Activated CD4-positive, alpha-beta T cell treated with anti-CD3 and anti-CD28 coated beads, Interleukin-10, Interleukin-2, amounts not matched to agents 100 ng/mL and 50 ng/mL, durations not matched to agents 16 hours and 8 hours (primary cell): ENCODE results near the gene ASTN2.

Source experiments
- DNase-seq: peaks from one replicate; pipeline ENCODE4 v3.0.0-alpha.2; 2020

ASTN2 gene

DNA sequence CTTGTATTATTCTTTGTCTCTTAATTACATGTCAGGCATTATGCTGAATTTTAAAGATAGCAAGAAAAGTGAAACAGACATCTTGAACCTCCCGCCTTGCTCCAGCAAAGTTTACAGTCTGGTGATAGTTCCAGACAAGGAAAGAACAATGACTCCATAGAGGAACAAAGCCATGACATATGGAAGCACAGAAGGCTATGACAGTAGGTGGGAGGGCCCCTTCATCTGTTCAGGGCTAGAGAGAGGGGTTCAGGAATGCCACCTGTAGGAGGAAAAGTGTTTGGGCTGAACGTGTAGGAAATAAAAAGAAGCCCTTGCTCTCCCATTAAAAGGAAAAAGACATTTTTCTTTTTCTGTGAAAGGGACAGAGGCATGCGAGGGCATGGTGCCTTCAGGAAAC, 412.2 kb downstream of the ASTN2 start:
- DNase-seq, result no peak

DNA sequence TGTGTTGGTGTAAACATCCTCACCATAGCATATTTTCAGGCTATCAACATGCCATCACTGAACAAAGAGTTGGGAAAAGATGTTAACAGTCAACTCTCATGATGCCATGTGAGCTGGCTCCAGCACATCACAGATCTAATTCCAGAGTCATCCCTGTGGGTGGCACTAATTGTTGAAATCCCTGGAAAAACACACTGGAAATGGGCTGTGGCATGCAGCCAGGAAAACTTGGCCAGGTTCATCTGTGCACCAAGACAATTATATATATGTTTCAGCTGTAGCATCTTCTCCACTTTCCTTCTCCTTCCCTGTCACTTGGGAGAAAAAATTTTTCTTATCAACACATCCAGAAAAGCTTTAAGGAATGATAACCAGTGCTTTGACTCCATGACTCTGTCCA, 414.0 kb downstream of the ASTN2 start:
- no peak for DNase-seq

DNA sequence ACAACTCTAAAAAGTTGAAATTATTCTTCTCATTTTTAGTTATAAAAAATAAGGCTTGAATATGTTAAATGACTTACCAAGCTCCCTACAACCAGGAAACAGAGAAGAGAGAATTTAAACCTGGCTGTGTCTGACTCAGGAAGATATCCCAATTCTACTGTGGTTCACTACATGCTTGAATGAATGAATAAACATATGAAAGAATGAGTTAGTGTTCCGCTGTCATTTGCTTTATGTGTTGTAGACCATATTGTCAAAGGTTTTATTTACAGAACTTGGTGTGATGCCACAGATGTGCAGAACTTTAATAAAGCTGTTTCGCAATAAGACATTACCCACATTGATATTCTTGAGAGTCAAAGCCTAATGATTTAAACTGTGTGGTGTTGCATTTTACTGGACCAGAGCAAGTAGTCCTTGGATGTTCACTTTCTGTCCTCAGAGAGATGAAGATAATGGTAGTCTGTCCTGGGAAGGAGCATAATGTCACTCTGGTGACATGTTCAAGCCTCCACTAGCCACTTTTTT, 414.6 kb downstream of the ASTN2 start:
- no peak for DNase-seq

DNA sequence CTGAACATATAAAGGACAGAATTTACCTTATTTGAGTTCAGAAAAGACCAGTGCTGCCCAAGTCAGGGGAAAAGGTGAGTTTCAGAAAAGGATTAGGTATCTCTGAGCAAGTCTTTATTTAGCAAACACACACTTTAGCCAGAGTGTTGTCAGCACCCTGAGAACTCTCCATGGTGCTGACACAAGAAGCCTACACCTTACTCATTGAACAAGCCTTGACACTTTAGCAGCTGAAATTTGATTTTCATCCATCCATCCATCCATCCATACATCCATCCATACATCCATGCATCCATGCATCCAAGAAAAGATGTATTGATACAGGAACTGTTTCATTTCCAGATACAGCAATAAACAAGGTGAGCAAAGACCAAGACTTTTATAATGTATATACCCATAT, 416.6 kb downstream of the ASTN2 start:
- DNase-seq, result no peak

DNA sequence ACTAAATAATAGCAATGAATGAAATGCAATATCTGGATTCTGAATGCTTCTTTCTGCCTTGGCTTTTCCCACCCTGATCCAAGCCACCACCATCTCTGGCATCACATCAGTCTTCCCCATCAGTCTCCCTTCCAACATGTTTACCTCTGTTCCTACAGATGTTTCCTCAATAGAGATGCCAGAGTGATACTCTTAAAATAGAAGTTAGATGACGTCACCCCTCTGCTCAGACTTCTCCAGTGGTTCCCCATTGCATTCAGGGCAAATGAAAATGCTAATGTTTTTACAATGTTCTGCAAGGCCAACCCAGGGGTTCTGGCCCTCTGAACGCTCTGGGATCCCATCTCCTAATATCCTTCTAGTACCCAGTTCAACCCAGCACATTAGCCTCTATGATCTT, 422.0 kb downstream of the ASTN2 start:
- DNase-seq, result no peak

GRCh38 chr9:116991051-116991450, 423.8 kb downstream of the ASTN2 start:
- DNase-seq, result no peak

DNA sequence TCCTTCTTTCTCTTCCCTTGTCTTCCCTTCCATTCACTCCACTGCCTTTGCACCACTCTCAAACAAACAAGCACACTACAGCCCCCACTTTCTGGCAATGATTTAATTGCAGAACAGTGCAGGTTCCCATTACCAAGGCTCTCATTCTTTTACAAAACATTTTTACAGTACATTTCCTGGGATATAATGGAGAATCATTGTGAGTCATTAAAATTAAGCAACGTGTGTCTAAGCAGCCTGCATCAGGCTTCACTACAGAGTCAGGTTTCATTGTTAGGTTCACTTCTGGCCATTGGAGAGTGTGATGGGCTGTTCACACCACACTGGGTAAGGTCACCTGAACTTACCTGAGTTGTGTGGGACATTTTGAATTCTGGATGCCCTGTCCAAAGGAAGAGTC, 424.3 kb downstream of the ASTN2 start:
- no peak for DNase-seq

- no peak for DNase-seq
Observed at GRCh38 chr9:116987721-116988485, 427.0 kb downstream of the ASTN2 start.

- no peak for DNase-seq
Observed at GRCh38 chr9:116986015-116986414, 428.8 kb downstream of the ASTN2 start.

- DNase-seq, result no peak
Observed at GRCh38 chr9:116985596-116985995, 429.3 kb downstream of the ASTN2 start.

GRCh38 chr9:116984111-116984510, 430.7 kb downstream of the ASTN2 start:
- no peak for DNase-seq

GRCh38 chr9:116980582-116981120, 434.2 kb downstream of the ASTN2 start:
- no peak for DNase-seq

DNA sequence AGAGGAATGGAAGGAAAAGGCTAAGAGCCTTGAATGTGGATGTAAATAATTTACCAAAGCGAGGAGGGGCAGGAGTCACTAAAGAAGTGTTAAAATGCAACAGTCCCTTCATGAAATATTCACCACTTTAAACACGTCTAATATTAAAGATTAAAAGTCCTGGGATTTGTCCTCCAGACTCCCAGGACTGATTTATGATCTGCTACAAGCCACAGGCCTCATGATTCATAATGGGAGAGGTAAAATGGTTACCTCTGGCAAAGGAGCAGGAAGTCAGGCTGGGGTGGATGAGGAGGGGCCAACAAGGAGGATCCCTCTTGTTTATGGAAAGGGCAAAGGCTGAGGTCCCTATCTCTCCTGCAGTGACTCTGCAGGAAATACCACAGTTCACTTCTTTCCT, 435.4 kb downstream of the ASTN2 start:
- no peak for DNase-seq

- no peak for DNase-seq
Observed at GRCh38 chr9:116978155-116978554, 436.7 kb downstream of the ASTN2 start.

DNA sequence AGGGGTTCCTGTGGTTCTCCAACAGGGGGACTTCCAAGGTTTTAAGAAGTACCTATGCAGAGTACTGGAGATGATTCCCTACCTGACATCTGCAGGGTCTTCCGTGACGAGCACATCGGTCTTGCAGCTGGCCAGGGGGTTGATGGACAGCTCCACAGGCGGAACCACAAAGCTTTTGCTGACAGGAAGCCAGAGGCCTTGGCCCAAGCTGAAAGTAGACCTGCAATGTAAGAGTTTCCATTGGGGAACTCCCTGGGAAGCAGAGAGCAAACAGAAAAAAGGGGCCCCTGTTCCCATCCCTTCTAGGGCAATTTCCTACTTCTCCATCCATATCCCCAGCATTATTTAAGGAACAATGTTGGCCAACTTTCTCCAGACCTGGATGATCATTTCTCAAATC, 439.7 kb downstream of the ASTN2 start:
- DNase-seq, result no peak

GRCh38 chr9:116966199-116966598, 448.7 kb downstream of the ASTN2 start:
- DNase-seq, result no peak

DNA sequence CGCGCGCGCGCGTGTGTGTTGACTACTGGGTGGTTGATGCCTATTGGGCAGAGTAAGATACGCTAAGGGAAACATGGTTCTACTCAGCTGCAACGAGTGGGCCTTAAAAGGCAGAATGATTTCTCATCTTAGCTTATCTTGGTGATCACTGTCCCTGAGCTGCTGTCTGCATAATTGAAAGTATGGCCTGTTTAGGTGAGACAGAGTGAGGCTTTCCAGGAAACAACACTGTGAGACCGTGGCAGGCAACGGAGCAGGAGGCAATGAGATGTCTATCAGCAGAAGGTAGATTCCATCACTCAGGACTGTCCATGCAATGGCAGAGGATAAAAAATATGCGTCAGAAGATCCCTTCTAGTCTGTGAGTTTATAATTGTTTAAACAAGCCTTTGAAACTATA, 450.6 kb downstream of the ASTN2 start:
- DNase-seq, result no peak

- DNase-seq, result peak; percentile 10
Observed at GRCh38 chr9:116959809-116960208, 455.0 kb downstream of the ASTN2 start.

DNA sequence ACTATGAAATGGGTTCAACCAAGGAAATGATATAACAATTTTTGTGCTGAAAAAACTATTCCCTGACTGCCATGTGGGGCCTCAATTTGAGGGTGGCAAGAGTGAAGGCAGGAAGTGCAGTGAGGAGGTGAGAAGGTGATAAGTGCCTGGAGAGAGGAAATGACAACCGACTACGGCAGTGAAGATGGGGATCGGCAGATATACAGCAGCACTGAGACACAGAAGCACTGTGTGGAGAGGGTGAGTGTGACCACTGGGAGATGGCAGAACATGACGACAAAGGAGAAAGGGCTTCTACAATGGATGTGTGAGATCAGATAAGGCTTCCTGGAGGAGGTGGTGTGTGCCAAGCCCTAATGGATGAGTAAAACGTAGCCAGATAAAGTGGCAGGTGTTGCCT, 456.0 kb downstream of the ASTN2 start:
- peak; percentile 2 for DNase-seq

DNA sequence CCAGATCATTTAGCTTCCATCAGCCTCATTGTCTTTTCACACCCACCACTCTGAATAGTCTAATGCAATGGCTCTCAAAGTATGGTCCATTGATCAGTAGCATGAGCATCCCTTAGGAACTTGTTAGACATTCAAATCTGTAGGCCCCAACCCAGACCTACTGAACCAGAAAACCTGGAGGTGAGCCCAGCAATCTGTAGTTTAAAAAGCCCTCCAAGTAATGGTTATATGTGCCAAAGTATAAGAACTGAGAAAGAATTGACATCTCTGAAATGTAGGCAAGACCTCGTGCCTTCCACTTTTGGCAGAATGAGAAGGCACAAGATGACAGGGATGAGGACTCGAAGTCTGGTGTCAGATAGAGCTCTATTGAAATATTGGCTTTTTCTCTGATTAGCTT, 460.1 kb downstream of the ASTN2 start:
- DNase-seq, result no peak

DNA sequence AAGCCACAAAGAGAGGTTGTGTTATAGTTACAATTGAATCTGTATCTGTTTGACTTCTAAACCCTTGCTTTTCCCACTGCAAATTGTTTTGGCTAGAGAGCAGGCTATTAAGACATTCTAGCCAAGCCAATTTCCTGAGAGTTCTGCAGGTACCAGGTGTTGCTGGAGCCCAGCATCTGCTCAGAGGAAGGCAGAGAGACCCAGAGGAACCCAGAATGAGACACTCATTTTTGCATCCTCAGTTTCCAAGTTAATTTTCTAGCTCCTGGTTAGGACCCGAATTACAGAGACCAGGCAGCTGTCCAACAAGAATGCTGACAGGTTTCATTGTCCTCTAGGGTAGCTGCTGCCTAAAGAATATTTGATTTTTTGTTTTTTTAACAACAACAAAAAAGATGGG, 461.6 kb downstream of the ASTN2 start:
- DNase-seq, result no peak

GRCh38 chr9:116952436-116952810, 462.4 kb downstream of the ASTN2 start:
- no peak for DNase-seq

DNA sequence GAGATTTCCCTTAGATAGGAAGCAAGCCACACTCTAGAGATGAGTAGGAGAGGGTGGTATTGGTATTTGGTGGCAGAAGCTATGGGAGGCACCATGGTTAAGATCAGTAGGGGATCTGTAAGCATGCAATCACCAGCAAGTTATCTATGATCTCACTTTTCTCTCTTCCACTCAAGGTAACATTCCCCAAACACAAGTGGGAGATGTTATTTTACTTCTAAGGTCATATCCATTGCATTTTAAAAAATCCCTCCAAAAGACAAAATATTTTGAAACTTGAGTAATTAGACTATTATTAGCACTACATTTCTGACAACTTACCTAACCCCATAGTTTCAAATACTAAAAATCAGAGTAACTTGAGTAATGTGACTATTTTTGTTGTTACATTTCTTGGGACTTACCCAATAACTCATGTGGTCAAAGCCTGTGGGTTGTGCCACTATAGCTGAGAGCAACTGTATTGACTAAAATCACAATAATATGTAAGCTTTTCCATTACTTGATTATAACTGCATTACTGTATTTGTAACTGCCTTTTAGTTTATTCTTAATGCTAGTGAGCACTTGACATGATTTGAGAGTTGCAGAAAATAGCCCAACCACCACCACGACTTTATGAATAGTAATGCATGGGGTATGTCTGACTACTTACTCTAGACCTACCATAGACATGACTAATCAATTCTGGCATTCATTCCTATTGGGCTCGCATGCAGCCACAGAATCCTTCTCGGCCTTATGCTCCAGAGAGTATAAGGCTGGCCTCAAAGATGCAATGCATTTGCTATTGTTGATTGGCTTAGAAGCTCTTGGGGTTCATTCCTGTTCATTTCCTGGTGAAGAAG, 463.0 kb downstream of the ASTN2 start:
- peak; percentile 56 for DNase-seq

- DNase-seq, result no peak
Observed at GRCh38 chr9:116945817-116946216, 469.0 kb downstream of the ASTN2 start.
